Measurements from ENCODE around the gene ING5. TPM values are rescaled to one million over a fixed set of nuclear protein-coding genes. Genes with fewer than 3 reads are reported as not detected.

ING5 gene
- total RNA-seq, 2 donors from 2014 or later, result 21.9 to 32.7 TPM

DNA sequence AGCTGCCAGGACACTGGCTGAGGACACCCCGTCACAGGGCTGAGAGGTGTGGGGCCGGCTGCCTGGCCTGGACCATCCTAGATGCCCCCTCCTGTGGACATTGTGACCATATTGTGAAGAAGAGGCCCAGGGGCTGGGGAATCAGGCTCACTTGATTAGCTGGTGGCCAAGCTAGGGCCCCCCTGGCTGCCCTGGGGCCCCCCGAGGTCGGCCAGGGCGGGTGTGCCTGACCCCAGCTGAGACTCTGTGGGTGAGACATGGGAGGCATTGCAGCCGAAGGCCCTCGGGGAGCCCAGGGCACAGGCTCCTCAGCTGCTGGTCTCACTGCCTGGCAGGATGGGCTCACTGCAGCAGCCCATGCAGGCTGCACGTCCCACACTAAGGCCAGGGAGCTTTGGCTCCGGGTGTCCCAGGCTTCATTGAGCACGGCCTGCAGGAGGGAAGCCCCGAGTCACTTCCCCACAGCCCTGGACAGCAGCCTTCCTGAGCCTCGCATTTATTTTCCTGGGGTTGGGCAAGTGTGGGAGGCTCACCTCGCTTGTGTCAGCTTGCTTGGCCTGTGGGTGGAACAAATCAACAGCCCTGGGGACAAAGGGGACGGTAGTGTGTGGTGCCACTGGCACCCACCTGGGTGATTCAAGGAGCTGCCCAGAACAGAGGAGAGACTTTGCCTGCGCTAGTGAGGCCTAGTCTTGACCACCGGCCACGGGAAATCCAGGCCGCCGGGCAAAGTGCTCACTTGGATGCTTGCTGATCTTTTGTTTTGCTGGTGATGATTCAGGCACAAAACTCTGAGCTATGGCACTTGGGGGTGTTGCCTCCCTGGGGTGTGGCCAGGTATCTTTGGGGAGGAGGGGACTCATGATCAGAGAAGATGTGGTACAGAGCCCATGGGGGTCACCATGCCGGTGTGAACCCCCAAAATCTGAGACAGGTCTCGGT, 76.1 kb downstream of the ING5 start:
- no peaks in the 10 kb centered on the region for H3K27me3 ChIP-seq
- no peak overlapping the region for H3K27ac ChIP-seq
- TF ChIP-seq CTCF (IDR thresholded peaks at IDR 0.05), result no peak
- H3K9me3 ChIP-seq, result no peaks in the 10 kb centered on the region
- H3K4me1 ChIP-seq, result no peaks in the 10 kb centered on the region
- no peak overlapping the region for H3K4me3 ChIP-seq
- peak; percentile 53 for DNase-seq (ENCODE audit: low spot score)
- H3K36me3 ChIP-seq, result no peaks in the 10 kb centered on the region

Other genes with a start within 250 kb of the ING5 start
- 100 to 1,000 TPM in 1 of 2 donors, 10 to 100 TPM in 1; 94.5 to 173 TPM for gene STK25, start 193.5 kb upstream of the ING5 start, total RNA-seq
- 10 to 100 TPM; 11.2 to 25.7 TPM for gene BOK, start 143.3 kb upstream of the ING5 start, total RNA-seq
- gene THAP4, start 64.9 kb upstream of the ING5 start, total RNA-seq, result 10 to 100 TPM; 76.8 to 94.7 TPM
- gene ATG4B, start 64.3 kb upstream of the ING5 start, total RNA-seq, result 10 to 100 TPM; 47.8 to 53.0 TPM
- 1 to 10 TPM; 6.4 to 6.6 TPM for gene DTYMK, start 15.2 kb upstream of the ING5 start, total RNA-seq
- gene D2HGDH, start 32.6 kb downstream of the ING5 start, total RNA-seq, result 10 to 100 TPM in 1 of 2 donors, 1 to 10 TPM in 1; 7.5 to 11.7 TPM
- 1 to 10 TPM in 1 of 2 donors, under 1 TPM in 1; 0.56 to 1.1 TPM for gene GAL3ST2, start 74.8 kb downstream of the ING5 start, total RNA-seq
- under 1 TPM in 1 of 2 donors, not detected in 1; 0.31 TPM for gene NEU4, start 107.2 kb downstream of the ING5 start, total RNA-seq
- 10 to 100 TPM in 1 of 2 donors, 1 to 10 TPM in 1; 1.0 to 17.5 TPM for gene PDCD1, start 156.9 kb downstream of the ING5 start, total RNA-seq
- gene RTP5, start 167.7 kb downstream of the ING5 start, total RNA-seq, result not detected